ENCODE data around the gene COL5A3. TPM values are rescaled to one million over a fixed set of nuclear protein-coding genes. Genes with fewer than 3 reads are reported as not detected.

Gene COL5A3
- total RNA-seq, 2 donors from 2014 or later: 6.8 to 7.2 TPM

GRCh38 chr19:10011974-10012373 lies 1.7 kb upstream of the COL5A3 start:
- no peaks in the 10 kb centered on the region for H3K36me3 ChIP-seq
- no peaks in the 10 kb centered on the region for H3K27me3 ChIP-seq
- H3K4me1 ChIP-seq: peaks cover 0 to 24% of the 10 kb centered on the region in 2 donors
- no peak overlapping the region for H3K4me3 ChIP-seq
- H3K27ac ChIP-seq: no peak overlapping the region
- no peaks in the 10 kb centered on the region for H3K9me3 ChIP-seq
- TF ChIP-seq CTCF (IDR thresholded peaks at IDR 0.05): no peak
- no peak for DNase-seq (ENCODE audit: low spot score)

GRCh38 chr19:10010939-10011338 lies 635 bp upstream of the COL5A3 start:
- Histone ChIP-seq H3K4me1 (peaks cover 0 to 26% of the 10 kb centered on the region in 2 donors), H3K36me3 (no peaks in the 10 kb centered on the region), H3K4me3 (no peak overlapping the region), H3K27ac (peak overlapping the region in 1 of 2 donors; percentile 79), H3K9me3 (no peaks in the 10 kb centered on the region), H3K27me3 (no peaks in the 10 kb centered on the region)
- DNase-seq (ENCODE audit: low spot score): no peak
- TF ChIP-seq CTCF (IDR thresholded peaks at IDR 0.05): no peak

GRCh38 chr19:10009714-10010224 lies 535 bp downstream of the COL5A3 start:
- Histone ChIP-seq H3K36me3 (peaks cover 5% of the 10 kb centered on the region), H3K4me1 (peaks cover 0 to 35% of the 10 kb centered on the region in 2 donors), H3K27ac (peak overlapping the region; percentile 79), H3K4me3 (peak overlapping the region; percentile 50 to 58), H3K27me3 (no peaks in the 10 kb centered on the region), H3K9me3 (no peaks in the 10 kb centered on the region)
- no peak for TF ChIP-seq CTCF (IDR thresholded peaks at IDR 0.05)
- DNase-seq (ENCODE audit: low spot score): no peak

- Histone ChIP-seq H3K27ac (peak overlapping the region; percentile 79), H3K27me3 (no peaks in the 10 kb centered on the region), H3K4me1 (peaks cover 0 to 35% of the 10 kb centered on the region in 2 donors), H3K9me3 (no peaks in the 10 kb centered on the region), H3K4me3 (peak overlapping the region in 1 of 2 donors; percentile 58), H3K36me3 (peaks cover 5% of the 10 kb centered on the region)
- no peak for TF ChIP-seq CTCF (IDR thresholded peaks at IDR 0.05)
- DNase-seq (ENCODE audit: low spot score): no peak
Observed at GRCh38 chr19:10008184-10008765, 2.0 kb downstream of the COL5A3 start.

GRCh38 chr19:10007371-10008183 lies 2.7 kb downstream of the COL5A3 start:
- no peaks in the 10 kb centered on the region for H3K9me3 ChIP-seq
- no peaks in the 10 kb centered on the region for H3K27me3 ChIP-seq
- H3K4me1 ChIP-seq: peaks cover 0 to 36% of the 10 kb centered on the region in 2 donors
- H3K36me3 ChIP-seq: peaks cover 5% of the 10 kb centered on the region
- TF ChIP-seq CTCF (IDR thresholded peaks at IDR 0.05): no peak
- H3K27ac ChIP-seq: peak overlapping the region; percentile 79
- peak; percentile 66 for DNase-seq (ENCODE audit: low spot score)
- peak overlapping the region in 1 of 2 donors; percentile 58 for H3K4me3 ChIP-seq
